Measurements from ENCODE around the gene LRRC75B. TPM values are rescaled to one million over a fixed set of nuclear protein-coding genes. Genes with fewer than 3 reads are reported as not detected.
"Not testable (repeated sequence)": the region's sequence is repeated elsewhere in the genome, so short reads cannot be mapped to it uniquely, and the experiment has no call there.

The LRRC75B gene
- total and polyA plus RNA-seq, 2 of the 8 experiments (the other 6 are each of a cell fraction or from before 2014, with no cell fraction given) = 12.2 to 26.6 TPM

DNA sequence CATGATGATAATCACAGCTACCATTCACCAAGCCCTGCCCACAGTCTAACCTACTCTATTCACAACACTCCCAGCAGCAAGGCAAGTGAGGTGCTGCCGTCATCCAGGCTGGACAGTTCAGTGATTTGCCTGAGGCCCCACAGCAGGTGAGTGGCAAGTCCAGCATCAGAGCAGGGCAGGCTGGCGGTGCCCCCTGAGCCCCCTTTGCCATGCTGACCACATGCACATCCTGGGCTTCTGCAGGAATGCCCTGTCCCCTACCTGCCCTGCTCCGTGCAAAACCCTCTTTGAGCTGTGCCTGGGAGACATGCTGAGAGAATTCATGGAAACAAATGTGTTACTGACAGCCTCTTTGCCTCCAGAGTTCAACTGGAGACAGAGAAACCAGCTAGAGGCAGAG, 17.0 kb upstream of the LRRC75B start:
- POLR2A ChIA-PET (ENCODE audit: partially characterized antibody); H3K79me2 ChIP-seq (ENCODE audit: control insufficient read depth in 1 of 2, insufficient read depth in 2 of 2, low read length in 2 of 2); H3K4me1 ChIP-seq (replicated peaks in 1 of 4; ENCODE audit: control insufficient read depth in 3 of 4, insufficient read depth in 4 of 4, low read length in 3 of 4); H2BK20ac ChIP-seq (ENCODE audit: low read length); CTCF ChIA-PET (ENCODE audit: partially characterized antibody); H2AK5ac ChIP-seq (ENCODE audit: low read depth, low read length); H3K4me2 ChIP-seq (ENCODE audit: insufficient read depth in 1 of 2, low read depth in 2 of 2, low read length in 2 of 2); DNase-seq (ENCODE audit: low read depth in 1 of 2, low spot score in 2 of 2); H4K8ac ChIP-seq (ENCODE audit: extremely low read depth, insufficient read depth, low read length); H3K23ac ChIP-seq (ENCODE audit: insufficient read length); H3K23me2 ChIP-seq (ENCODE audit: low read depth, low read length); H2AFZ ChIP-seq (ENCODE audit: low read length); H2BK5ac ChIP-seq (ENCODE audit: low read depth, low read length); H2BK15ac ChIP-seq (ENCODE audit: low read length); H4K5ac ChIP-seq (ENCODE audit: insufficient read length, low read depth, low read length); H3K9me3 ChIP-seq (ENCODE audit: insufficient read depth in 2 of 2, low read depth in 1 of 2, low read length in 1 of 2); H3K27ac ChIP-seq (ENCODE audit: low read depth, low read length); H4K20me1 ChIP-seq (replicated peaks in 1 of 2; ENCODE audit: control insufficient read depth in 1 of 2, insufficient read depth in 2 of 2, low read length in 2 of 2); H2BK120ac ChIP-seq (replicated peaks; ENCODE audit: low read depth, low read length); H3K56ac ChIP-seq (replicated peaks; ENCODE audit: insufficient read length, low read depth, low read length); FAIRE-seq; H3K4me3 ChIP-seq (ENCODE audit: extremely low read depth in 1 of 4, insufficient read depth in 2 of 4, low read depth in 3 of 4, low read length in 4 of 4); H3K27me3 ChIP-seq (replicated peaks in 1 of 4; ENCODE audit: control insufficient read depth in 3 of 4, extremely low read depth in 1 of 4, insufficient read depth in 3 of 4, low read length in 3 of 4); H3K4ac ChIP-seq (replicated peaks; ENCODE audit: insufficient read length, low read depth, low read length); H4K91ac ChIP-seq (replicated peaks; ENCODE audit: insufficient read length, low read length); H2BK12ac ChIP-seq (ENCODE audit: low read depth, low read length); H3K36me3 ChIP-seq (ENCODE audit: control insufficient read depth in 2 of 4, insufficient read depth in 4 of 4, low read length in 3 of 4); H3K18ac ChIP-seq (ENCODE audit: extremely low read depth, low read length); H3K9ac ChIP-seq (replicated peaks in 1 of 4; ENCODE audit: extremely low read depth in 1 of 4, low read depth in 3 of 4, low read length in 3 of 4); H3K14ac ChIP-seq (ENCODE audit: insufficient read length); H3K79me1 ChIP-seq (ENCODE audit: low read depth, low read length): not testable (repeated sequence)
- 100% methylated on average over 2 of the region's 3 CpGs; no CpG with 5 or more reads in 1 of the 2 experiments for WGBS, 2 experiments (ENCODE audit: extremely low coverage in 1 of 2, insufficient coverage in 1 of 2, insufficient read length in 1 of 2, insufficient replicate concordance in 2 of 2, low coverage in 1 of 2, low lambda C conversion rate in 2 of 2, missing lambda C conversion rate in 1 of 2)

DNA sequence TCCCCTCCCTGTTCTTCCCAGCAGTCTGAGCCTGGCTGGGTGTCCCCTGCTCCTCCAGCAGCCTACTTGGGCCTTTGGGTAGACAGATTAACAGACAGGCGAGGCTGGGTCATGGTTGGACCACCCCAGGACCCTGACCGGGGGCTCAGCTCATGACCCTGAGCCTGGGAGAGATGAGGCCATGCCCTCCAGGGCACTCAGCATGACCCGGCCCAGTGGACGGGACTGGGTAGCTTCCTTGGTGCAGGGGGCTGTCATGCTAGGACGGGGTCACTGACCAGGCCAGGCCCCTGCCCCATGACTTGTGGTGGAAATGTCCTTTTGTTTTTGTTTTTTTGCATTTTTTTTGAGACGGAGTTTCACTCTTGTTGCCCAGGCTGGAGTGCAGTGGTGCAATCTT, 15.5 kb upstream of the LRRC75B start:
- H2BK5ac ChIP-seq (ENCODE audit: low read depth, low read length); H3K79me1 ChIP-seq (ENCODE audit: low read depth, low read length); H3K23me2 ChIP-seq (ENCODE audit: low read depth, low read length); H3K23ac ChIP-seq (ENCODE audit: insufficient read length); POLR2A ChIA-PET (ENCODE audit: partially characterized antibody); H3K9ac ChIP-seq (replicated peaks in 1 of 4; ENCODE audit: extremely low read depth in 1 of 4, low read depth in 3 of 4, low read length in 3 of 4); H3K4me1 ChIP-seq (replicated peaks in 1 of 4; ENCODE audit: control insufficient read depth in 3 of 4, insufficient read depth in 4 of 4, low read length in 3 of 4); H2BK15ac ChIP-seq (ENCODE audit: low read length); DNase-seq (ENCODE audit: low read depth in 1 of 2, low spot score in 2 of 2); FAIRE-seq; H4K20me1 ChIP-seq (replicated peaks in 1 of 2; ENCODE audit: control insufficient read depth in 1 of 2, insufficient read depth in 2 of 2, low read length in 2 of 2); H2BK12ac ChIP-seq (ENCODE audit: low read depth, low read length); H3K79me2 ChIP-seq (ENCODE audit: control insufficient read depth in 1 of 2, insufficient read depth in 2 of 2, low read length in 2 of 2); H3K56ac ChIP-seq (replicated peaks; ENCODE audit: insufficient read length, low read depth, low read length); H3K4me3 ChIP-seq (ENCODE audit: extremely low read depth in 1 of 4, insufficient read depth in 2 of 4, low read depth in 3 of 4, low read length in 4 of 4); H3K27ac ChIP-seq (ENCODE audit: low read depth, low read length); H2AK5ac ChIP-seq (ENCODE audit: low read depth, low read length); H3K36me3 ChIP-seq (ENCODE audit: control insufficient read depth in 2 of 4, insufficient read depth in 4 of 4, low read length in 3 of 4); H4K8ac ChIP-seq (ENCODE audit: extremely low read depth, insufficient read depth, low read length); H3K18ac ChIP-seq (ENCODE audit: extremely low read depth, low read length); H4K5ac ChIP-seq (ENCODE audit: insufficient read length, low read depth, low read length); H4K91ac ChIP-seq (replicated peaks; ENCODE audit: insufficient read length, low read length); H2BK120ac ChIP-seq (replicated peaks; ENCODE audit: low read depth, low read length); H2BK20ac ChIP-seq (ENCODE audit: low read length); H3K14ac ChIP-seq (ENCODE audit: insufficient read length); H3K9me3 ChIP-seq (ENCODE audit: insufficient read depth in 2 of 2, low read depth in 1 of 2, low read length in 1 of 2); H3K27me3 ChIP-seq (replicated peaks in 1 of 4; ENCODE audit: control insufficient read depth in 3 of 4, extremely low read depth in 1 of 4, insufficient read depth in 3 of 4, low read length in 3 of 4); H3K4ac ChIP-seq (replicated peaks; ENCODE audit: insufficient read length, low read depth, low read length); H2AFZ ChIP-seq (ENCODE audit: low read length); H3K4me2 ChIP-seq (ENCODE audit: insufficient read depth in 1 of 2, low read depth in 2 of 2, low read length in 2 of 2): not testable (repeated sequence)
- CTCF ChIA-PET (ENCODE audit: partially characterized antibody) = interaction anchor here (1.3 kb wide), 1 partner anchor 24 kb away, joined by 3 read pairs; no protein-coding TSS in a partner anchor
- 88% methylated on average over 6 of the region's 6 CpGs; no CpG with 5 or more reads in 1 of the 2 experiments for WGBS, 2 experiments (ENCODE audit: extremely low coverage in 1 of 2, insufficient coverage in 1 of 2, insufficient read length in 1 of 2, insufficient replicate concordance in 2 of 2, low coverage in 1 of 2, low lambda C conversion rate in 2 of 2, missing lambda C conversion rate in 1 of 2)
